ENCODE measurements around the gene TCHP.
"Not testable (repeated sequence)": the region's sequence is repeated elsewhere in the genome, so short reads cannot be mapped to it uniquely, and the experiment has no call there.

The TCHP gene

DNA sequence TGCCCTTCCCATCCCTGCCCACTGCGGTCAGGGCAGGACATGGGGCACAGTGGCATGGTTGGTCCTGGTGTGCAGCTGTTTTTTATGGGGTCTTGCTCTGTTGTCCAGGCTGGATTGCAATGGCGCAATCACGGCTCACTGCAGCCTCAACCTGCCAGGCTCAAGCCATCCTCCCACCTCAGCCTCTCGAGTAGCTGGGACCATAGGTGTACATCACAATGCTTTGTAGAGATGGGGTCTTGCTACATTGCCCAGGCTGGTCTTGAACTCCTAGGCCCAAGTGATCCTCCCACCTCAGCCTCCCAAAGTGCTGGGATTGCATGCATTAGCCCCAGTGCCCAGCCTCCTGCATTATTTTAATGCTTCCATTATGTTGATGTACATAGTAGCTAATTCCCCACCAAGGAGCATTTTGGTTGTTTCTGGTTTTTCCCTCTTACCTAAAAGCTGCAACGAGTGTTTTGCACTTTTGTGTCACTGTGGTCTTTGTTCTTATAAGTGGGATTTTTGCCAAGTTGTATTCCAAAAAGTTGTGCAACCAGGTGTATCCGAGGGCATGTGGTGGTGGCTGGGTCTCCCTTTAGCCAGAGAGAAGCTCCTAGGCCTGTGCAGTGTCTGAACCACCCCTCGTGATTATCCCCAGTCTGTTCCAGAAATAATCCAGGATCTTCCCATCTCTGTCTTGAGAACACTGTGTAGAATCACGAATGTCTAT lies 10.3 kb downstream of the TCHP start:
- DNase-seq, result no peak

DNA sequence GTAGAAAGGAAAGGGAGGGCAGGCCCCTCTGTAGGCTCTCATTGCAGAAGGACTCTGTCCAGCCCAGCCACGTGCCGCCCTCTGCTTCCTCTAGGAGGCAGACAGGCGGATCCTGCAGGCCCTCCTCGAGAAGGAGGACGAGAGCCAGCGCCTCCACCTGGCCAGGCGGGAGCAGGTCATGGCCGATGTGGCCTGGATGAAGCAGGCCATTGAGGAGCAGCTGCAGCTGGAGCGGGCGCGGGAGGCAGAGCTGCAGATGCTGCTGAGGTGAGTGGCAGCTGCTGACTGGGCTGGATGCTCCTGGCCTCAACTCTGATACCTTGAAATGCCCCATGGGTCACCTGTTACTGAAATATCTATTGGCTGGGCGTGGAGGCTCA lies 10.9 kb downstream of the TCHP start:
- DNase-seq, result no peak

DNA sequence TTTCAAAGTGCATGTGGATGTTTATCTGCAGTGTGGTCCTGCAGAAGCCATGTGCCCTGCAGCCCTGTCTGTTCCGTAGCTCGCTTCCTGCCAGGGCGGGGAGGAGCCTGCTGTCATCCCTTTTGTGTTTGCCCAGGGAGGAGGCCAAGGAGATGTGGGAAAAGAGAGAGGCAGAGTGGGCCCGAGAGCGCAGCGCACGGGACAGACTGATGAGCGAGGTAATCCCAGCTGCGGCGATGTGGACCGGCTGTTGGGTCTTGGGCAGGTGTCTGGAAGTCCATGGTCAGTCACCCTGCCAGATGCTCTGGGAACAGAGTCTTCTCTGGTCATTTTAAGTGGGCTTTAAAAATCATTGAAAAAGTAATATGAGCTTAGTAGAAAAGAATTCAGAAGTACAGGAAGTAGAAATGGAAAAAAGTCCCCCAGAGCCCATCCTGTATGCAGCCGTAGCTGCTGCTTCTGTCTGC lies 12.8 kb downstream of the TCHP start:
- DNase-seq, result no peak

DNA sequence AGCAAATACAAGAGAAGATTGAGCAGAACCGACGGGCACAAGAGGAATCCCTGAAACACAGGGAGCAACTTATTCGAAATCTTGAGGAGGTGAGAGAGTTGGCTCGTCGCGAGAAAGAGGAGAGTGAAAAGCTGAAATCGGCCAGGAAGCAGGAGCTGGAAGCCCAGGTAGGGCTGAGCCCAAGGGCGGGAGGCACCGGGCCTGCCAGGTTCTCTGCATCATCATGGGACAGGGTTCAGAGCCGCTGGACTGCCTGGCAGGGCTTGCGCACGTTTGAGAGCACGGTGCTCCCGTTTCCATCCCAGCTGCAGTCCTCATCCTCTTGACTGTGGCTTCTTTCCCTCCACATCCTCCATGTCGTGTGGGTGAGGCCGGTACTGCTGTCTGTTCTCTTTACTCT lies 14.4 kb downstream of the TCHP start:
- DNase-seq, result no peak

DNA sequence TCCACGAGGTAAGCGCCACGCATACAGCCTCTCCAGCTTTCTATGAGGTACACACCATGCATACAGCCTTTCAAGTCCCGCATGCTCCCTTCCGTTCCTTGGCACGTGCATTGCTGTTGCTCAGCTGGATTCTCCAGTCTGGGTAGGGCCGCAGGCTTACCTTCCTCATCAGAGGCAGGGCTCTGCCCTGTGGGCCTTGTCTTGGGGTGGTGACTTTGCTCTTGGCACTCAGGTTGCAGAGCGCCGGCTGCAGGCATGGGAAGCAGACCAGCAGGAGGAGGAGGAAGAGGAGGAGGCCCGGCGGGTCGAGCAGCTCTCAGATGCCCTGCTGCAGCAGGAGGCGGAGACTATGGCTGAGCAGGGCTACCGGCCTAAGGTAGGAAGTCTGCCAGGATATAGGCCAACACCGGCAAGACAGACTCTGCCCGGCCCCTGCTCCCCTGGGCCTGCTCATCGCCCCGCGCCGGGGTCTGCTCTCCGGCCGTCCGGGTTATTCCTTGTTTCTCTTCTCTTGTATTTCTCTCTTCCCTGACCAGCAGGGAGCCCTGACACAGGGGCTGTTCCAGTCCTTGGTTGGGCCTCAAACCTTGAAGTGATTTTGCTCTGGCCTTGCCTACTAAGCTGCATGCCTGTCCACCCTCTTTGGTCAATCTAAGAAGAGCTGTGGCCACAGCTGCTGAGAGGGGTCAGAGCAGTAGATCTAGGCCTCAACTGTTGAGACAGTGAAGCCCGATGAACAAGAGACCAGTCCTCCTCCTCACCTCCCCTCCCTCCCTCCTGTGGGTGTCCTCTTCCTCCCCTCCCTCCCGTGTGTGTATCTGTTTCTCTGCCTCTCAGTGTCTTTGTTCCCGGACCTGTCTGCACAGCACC lies 15.3 kb downstream of the TCHP start:
- DNase-seq, result no peak

DNA sequence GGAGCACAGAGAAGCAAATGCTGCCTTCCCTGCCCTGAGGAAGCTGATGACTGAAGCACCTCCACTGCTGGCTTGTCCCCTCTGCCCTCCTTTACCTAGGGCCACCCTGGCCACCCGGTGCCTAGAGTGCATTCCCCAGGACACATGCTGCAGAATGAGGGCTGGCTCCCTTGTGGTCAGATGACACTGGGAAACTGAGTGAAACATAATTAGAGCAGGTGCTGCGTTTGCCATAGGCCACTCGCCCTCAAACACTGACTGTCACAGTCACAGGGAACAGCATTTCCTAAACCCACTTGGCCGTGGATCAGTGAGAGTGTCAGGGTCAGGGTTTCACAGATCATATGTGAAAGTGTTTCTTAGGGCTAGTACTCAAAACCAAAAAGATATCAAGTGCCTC lies 16.0 kb downstream of the TCHP start:
- DNase-seq, result no peak

DNA sequence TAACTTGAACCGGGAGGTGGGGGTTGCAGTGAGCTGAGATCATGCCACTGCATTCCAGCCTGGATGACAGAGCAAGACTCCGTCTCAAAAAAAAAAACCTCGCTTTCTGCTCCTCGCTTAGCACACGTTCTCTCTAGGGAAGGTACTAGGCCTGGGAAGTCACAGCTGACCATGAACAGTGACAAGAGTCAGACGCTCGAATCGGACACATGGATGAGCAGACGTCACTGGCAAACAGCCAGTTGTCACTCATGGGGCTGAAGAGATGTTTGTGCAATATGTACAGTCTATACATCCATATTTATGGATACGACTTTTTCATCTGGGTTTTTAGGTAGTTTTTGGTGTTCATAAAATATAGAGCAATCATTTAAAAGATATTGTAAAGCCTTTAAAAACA lies 19.4 kb downstream of the TCHP start:
- DNase-seq, result no peak

DNA sequence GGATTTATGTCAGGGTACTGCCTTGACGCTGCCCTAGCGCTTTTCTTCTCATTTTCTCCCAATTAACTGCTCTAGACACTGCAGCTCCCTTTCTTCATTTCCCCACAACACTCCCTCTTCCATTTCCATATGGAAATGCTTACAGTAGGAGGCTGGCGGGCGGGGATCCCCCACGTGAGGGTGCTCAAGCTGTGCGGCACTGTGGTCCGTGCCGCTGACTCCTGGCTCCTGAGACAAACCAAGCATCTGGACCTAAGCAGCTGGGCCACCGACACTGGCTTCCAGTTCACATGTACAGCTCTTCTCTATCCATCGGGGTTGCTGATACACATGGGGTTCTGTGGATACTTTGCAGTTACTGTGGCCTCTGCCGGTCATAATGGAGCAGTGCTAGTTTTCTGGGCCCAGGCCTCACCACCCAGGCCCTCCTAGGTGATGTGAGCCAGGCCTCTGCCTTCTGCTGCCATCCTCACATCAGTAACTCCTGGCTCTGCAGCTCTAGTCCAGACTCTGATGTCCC lies 20.2 kb downstream of the TCHP start:
- DNase-seq, result no peak

DNA sequence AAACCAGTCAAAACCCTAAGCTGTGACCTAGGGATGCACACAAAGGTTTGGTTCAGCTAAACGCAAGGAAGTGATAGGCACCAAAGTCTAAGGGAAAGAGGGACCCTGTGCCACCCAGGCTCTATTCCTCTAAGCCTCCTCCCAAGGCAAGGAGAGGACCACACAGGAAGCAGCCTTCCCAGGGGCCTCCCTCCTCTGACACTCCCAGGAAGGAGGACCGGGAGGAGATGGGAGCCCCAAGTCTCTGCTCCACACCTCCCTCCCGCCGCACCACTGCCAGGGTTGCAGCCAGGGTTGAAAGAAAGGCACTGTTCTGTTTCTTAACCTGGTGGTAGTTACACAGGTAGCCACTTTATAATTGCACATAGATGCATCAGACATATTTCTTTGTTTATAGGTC lies 21.9 kb downstream of the TCHP start:
- no peak for DNase-seq

DNA sequence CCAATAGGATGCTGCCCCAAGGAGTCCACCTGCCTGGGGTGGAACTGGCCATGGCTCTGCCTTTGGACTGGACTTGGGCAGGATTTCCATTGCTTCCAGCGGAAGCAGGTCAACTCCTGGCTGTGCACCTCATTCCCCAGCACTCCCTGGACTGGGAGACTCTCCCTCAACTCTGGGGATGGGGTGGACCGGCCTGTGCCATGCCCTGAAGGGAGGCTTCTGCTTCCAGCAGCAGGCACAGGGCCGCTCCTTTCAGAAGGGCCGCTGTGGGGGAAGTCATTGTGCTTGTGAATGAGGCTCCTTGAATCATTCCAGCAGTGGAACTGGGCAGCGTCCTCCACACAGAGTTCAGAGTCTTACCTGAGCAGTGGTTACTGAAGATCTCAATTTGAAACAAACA lies 23.0 kb downstream of the TCHP start:
- DNase-seq, result no peak

DNA sequence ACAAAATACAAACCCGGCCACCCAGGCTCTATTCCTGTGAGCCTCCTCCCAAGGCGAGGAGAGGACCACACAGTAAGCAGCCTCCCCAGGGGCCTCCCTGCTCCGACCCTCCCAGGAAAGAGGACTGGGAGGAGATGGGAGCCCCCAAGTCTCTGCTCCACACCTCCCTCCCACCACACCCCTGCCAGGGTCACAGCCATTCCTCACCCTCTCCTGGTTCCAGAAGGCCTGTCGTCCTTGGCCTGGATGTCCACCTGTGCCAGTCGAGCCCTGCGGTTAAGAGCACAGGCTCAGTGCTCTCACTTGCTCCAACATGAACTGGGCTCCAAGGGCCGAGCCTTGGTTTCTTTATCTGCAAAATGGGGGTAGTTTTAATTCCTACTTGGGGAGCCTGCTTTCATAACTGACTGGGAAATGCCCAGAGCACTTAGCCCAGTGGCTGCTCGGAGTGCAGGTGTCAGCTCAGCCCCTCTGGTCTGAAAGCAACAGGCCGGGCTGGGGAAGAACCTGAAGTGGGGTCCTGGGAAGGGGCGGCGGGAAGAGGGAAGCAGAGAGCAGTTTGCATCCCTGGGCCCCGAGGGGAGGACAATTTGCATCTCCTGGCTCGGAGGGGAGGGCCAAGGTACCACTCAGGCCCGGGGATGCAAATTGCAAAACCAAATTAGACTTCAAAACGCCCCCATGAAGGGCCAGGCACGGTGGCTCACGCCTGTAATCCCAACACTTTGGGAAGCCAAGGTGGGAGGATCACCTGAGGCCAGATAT lies 23.6 kb downstream of the TCHP start:
- no peak for DNase-seq

DNA sequence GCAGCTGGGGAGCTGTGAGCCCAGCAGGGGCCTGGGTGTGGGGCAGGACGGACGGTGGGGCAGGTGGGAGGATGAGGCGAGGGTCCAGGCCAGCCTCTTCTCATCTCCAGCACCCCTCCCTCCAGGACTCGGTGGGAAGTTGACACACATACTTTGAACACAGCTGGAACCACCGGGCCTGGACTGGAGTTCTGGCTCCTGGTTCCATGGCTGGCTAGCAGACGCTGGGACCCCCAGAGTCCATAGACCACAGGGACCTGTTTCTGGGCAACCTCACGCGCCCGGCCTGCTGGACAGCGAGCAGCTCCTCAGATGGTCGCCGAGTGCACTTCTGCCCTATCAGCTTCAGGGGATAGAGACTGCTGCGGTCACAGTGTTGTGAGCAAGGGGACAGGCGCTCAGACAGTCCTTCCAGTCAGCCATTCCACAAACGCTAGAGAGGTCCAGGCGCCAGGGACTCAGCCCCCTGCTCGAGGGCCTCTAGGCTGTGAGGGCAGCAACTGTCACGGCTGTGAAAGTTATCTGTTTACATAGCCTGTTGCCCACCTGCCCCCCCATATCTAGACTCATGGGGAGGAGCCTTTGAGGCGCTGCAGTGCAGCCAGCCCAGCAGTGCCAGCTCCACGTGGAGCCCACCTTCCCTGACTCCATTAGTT lies 25.2 kb downstream of the TCHP start:
- peak; percentile 54 for DNase-seq

DNA sequence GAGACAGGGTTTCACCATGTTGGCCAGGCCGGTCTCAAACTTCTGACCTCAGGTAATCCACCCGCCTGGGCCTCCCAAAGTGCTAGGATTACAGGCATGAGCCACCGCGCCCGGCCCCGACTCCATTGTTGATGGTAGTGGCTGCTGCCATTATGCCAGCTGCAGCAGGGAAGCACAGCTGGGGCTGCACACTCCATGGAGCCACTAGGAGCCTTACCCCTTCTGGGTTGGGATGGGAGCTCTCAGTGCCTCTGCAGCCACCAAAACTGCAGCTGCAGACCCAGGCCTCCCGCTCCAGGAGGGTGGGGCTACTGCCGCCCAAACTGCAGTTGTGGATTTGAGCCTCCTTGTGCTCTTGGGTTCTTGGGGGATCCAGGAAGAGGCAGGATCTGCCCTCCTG lies 25.9 kb downstream of the TCHP start:
- DNase-seq, result no peak

DNA sequence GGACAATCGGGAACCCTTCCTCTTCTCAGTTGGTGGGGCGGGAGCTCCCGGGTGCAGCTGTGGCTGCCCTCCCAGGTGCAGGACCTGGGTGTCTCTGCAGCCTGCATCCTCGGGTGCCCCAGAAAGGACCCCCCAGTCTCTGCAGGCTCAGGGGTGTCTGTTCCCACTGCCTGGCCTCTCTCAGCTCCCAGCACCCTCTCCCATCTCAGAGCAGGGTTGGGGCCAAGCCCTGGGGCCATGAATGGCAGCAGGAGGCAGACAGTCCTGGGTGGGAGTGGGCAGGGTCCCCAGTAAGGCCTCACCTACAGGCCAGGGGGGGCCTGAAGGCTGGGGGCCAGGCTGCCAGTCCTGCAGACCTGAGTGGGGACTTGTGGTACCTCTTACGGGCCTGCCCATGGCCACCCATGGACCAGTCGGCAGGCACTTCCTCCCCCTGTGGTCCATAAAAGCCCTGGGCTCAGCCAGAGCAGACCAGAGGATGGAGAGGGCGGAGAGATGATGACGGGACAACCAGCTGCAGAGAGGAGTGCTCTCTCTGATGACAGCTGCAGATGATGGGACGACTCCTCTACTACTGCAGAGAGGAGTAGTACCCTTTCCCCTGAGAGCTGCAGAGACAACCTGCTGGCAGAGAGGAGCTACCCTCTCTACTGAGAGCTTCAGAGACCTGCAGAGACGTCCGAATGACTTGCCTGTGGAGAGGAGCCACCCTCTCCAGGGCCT lies 26.6 kb downstream of the TCHP start:
- no peak for DNase-seq

DNA sequence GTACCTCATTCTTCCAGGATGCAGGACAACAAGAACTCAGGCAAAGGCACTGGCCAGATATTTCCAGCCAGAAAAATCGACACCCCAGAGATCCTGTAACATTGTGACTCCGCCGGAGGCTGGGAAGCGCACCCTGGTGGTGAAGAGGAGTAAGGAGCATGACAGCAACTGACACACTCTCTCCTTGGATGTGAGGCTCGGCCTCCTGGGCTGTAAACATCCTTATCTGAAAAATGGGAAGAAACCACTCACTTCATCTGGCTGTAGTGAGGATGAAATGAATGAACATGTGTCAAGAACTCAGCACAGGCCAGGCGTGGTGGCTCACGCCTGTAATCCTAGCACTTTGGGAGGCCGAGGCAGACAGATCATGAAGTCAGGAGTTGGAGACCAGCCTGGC lies 27.5 kb downstream of the TCHP start:
- DNase-seq, result no peak

DNA sequence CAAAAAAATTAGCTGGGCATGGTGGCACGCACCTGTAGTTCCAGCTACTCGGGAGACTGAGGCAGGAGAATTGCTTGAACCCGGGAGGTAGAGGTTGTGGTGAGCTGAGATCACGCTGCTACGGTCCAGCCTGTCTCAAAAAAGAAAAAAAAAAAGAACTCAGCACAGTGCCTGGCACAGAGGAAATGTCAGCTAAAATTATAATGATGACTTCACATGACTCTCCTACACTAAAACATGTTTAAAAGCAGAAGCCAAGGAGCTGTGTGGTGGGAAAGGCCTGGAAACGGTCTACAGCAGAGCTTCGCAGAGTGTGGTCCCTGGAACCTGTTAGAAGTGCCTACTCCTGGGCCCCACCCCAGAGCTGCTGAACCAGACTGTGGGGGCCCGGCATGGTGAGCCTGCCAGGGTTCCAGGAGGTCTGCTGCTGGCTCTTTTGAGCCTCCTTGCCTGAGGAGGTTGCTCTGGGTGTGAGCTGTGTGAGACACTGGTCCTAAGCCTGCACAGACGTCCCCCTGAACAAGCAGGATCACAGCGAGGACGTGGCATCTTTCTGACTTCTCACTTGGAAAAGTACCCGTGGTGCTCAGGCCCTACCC lies 28.1 kb downstream of the TCHP start:
- no peak for DNase-seq

DNA sequence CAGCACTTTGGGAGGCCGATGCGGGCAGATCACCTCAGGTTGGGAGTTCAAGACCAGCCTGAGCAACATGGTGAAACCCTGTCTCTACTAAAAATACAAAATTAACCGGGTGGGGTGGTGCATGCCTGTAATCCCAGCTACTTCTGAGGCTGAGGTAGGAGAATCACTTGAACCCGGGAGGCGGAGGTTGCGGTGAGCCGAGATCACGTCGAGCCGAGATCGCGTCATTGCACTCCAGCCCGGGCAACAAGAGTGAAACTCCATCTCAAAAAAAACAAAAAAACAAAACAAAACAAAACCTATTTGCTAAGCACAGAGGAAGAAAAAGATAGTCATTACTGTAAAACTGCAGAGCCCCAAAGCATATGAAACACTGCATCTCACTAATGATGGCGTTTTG lies 29.3 kb downstream of the TCHP start:
- not testable (repeated sequence) for DNase-seq

DNA sequence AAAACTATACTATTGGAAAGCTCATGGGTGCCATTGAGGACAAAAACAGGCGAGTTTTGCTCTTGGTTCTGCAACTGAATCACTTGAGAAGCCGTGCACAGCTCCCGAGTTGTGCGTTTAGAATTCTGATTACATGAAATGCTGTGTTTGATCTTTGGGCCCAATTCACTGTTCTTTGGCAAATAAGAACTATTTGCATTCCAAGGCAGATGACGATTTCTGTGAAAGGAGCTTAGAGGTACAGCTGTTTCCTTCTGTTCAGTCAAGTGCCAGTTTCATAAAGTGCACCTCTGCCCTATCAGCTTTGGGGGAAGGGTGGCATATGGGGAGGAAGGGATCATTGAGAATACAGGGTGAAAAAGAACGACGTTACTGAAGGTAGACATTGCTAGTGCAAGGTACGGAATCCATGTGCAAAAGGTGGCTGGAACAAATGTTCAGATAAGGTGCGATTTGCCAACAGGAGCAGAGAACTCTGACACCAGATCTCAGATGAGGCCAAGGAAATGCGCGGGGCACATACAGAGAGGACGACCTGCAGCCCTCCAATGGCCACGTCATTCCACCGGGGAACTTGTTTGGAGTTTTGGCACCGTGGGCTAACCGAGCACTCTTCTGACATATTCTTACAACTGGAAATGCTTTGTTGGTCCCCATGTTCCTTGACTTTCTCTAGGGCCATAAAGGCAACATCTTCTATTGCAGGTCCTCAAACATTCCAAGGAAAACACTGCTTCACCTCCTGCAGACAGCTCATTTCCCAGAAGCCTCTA lies 30.1 kb downstream of the TCHP start:
- no peak for DNase-seq

DNA sequence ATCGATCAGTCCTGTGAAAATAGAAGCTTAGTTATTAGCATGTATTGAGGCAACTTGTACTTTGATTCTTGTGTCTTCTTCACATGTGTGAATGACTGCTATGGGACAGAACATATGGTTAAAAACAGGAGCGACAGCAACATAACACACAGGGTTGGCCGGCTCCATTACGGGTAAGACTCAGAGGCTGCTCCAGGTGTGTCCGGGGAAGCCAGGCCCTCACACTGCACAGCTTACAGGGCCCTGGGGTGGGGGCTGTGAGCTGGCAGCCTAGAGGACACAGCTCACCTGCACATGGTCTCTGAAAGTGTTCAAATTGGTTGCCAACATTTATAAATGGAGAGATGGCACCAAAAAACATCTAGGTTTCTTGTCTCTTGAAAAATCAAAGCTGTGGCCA lies 31.1 kb downstream of the TCHP start:
- no peak for DNase-seq

DNA sequence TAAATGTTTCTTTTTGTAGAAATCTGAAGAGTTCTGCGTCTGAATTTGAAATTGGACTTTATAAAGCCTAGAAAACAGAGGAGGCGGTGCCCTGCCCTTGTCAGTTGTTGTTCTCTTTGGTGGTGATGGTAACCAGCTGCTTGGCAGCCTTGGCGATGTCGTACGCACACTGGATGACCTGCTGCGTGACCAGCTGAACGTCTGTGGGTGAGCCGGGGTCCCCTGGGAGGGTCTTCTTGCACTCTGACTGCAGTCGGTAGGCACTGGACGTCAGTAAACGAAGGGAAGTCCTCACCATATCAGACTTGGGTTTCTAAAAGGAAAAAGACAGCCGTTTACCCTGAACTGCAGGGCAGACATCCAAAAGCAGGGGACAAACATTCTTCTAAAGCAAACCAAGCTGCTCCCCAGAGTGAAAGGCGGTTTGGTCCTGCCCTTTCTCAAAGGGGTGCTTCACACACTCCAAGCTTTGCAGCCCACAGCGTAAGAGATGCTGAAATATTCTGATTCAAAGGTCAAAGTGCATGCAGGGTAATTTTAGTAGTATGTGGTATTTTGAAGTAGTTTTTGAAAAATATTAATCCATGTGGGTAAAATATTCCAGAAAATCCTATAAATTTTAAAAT lies 32.9 kb downstream of the TCHP start:
- DNase-seq, result no peak

Data from right kidney (tissue), 1 donor.